ENCODE results near the gene PADI1. TPM values are rescaled to one million over a fixed set of nuclear protein-coding genes. Genes with fewer than 3 reads are reported as not detected.

PADI1 gene
- total and polyA plus RNA-seq, 12 donors, result 0.06 to 0.10 (median 0.08) TPM; not detected in 9

DNA sequence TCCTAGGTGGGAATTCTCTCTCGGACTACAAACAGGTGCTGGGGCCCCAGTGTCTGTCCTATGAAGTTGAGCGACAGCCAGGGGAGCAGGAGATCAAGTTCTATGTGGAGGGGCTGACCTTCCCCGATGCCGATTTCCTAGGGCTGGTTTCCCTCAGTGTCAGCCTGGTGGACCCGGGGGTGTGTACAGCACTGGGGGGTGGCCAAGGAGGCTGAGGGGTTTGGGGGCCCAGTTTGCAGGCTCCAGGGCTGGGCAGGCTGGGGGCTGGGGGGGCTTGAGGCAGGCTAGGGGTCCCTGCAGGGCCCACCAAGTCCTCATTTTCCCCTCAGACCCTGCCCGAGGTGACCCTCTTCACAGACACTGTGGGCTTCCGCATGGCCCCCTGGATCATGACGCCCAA, 23.7 kb downstream of the PADI1 start:
- no peaks in the 10 kb centered on the region for H3K27me3 ChIP-seq
- no peaks in the 10 kb centered on the region for H3K9me3 ChIP-seq (replicated peaks in 1 of 3)
- no peak for DNase-seq
- H3K4me1 ChIP-seq (replicated peaks in 1 of 2), result no peaks in the 10 kb centered on the region
- no peaks in the 10 kb centered on the region for H3K36me3 ChIP-seq (replicated peaks in 1 of 2)
- WGBS, 4 donors, result 62 to 86% (median 74%) methylated on average over 1 to 8 of the region's 8 CpGs
- intact Hi-C loops (cut with DNase I), result no loop called here
- no peak for TF ChIP-seq POLR2A (IDR thresholded peaks at IDR 0.05)
- TF ChIP-seq, protein P1, sequence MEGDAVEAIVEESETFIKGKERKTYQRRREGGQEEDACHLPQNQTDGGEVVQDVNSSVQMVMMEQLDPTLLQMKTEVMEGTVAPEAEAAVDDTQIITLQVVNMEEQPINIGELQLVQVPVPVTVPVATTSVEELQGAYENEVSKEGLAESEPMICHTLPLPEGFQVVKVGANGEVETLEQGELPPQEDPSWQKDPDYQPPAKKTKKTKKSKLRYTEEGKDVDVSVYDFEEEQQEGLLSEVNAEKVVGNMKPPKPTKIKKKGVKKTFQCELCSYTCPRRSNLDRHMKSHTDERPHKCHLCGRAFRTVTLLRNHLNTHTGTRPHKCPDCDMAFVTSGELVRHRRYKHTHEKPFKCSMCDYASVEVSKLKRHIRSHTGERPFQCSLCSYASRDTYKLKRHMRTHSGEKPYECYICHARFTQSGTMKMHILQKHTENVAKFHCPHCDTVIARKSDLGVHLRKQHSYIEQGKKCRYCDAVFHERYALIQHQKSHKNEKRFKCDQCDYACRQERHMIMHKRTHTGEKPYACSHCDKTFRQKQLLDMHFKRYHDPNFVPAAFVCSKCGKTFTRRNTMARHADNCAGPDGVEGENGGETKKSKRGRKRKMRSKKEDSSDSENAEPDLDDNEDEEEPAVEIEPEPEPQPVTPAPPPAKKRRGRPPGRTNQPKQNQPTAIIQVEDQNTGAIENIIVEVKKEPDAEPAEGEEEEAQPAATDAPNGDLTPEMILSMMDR (IDR thresholded peaks at IDR 0.05), result no peak
- H3K4me3 ChIP-seq, result no peak overlapping the region
- H3K27ac ChIP-seq, result no peak overlapping the region

DNA sequence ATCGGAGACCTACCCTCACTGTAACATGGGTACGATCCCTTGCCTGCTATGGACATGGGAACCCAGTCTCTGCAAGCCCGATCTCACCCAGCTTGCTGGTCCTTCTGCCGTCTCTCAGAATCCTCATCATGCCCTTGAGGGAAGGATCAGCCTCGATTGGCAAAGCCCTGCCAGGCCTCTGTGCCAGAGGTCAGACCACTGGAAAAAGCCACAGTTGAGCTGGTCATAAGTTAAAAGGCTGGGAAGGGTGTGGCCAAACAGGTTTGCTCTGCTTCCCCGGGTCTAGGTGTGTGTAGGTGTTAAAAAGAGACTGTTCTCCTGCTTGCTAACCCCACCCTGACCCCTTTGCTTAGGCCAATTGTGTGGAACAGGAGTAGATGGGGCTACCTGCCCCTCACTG, 24.5 kb downstream of the PADI1 start:
- no peak for DNase-seq
- intact Hi-C loops (cut with DNase I), result no loop called here
- H3K4me3 ChIP-seq, result no peak overlapping the region
- H3K36me3 ChIP-seq (replicated peaks in 1 of 2), result no peaks in the 10 kb centered on the region
- WGBS, 4 donors, result 77 to 83% (median 80%) methylated on average over 5 to 6 of the region's 6 CpGs
- H3K9me3 ChIP-seq (replicated peaks in 1 of 3), result no peaks in the 10 kb centered on the region
- TF ChIP-seq, protein P1 (IDR thresholded peaks at IDR 0.05), result no peak
- no peak for TF ChIP-seq POLR2A (IDR thresholded peaks at IDR 0.05)
- H3K4me1 ChIP-seq (replicated peaks in 1 of 2), result no peaks in the 10 kb centered on the region
- H3K27ac ChIP-seq, result no peak overlapping the region
- no peaks in the 10 kb centered on the region for H3K27me3 ChIP-seq

DNA sequence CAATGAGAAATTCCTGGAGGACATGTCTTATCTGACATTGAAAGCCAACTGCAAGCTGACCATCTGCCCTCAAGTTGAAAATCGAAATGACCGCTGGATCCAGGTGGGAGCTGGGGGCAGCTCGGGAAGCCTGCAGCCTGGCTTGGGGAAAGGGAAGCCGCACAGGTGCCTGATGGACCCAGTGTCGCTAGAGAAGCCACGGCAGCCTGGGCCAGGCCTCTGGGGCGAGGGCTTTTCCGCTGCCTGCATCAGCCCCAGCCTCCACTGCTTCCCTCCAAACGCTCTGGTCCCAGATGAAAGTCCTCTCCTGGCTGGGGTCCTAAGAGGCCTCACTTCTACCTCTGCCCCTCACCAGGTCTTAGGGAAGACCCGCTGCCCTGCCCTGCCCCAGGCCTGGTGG, 25.2 kb downstream of the PADI1 start:
- Histone ChIP-seq H3K27ac (no peak overlapping the region), H3K36me3 (replicated peaks in 1 of 2) (no peaks in the 10 kb centered on the region), H3K27me3 (no peaks in the 10 kb centered on the region), H3K4me1 (replicated peaks in 1 of 2) (no peaks in the 10 kb centered on the region), H3K9me3 (replicated peaks in 1 of 3) (no peaks in the 10 kb centered on the region), H3K4me3 (no peak overlapping the region)
- 91 to 94% (median 92%) methylated on average over 9 to 10 of the region's 10 CpGs for WGBS, 4 donors
- intact Hi-C loops (cut with DNase I), result no loop called here
- TF ChIP-seq POLR2A (IDR thresholded peaks at IDR 0.05), result no peak
- TF ChIP-seq, protein P1 (IDR thresholded peaks at IDR 0.05), result no peak
- no peak for DNase-seq

DNA sequence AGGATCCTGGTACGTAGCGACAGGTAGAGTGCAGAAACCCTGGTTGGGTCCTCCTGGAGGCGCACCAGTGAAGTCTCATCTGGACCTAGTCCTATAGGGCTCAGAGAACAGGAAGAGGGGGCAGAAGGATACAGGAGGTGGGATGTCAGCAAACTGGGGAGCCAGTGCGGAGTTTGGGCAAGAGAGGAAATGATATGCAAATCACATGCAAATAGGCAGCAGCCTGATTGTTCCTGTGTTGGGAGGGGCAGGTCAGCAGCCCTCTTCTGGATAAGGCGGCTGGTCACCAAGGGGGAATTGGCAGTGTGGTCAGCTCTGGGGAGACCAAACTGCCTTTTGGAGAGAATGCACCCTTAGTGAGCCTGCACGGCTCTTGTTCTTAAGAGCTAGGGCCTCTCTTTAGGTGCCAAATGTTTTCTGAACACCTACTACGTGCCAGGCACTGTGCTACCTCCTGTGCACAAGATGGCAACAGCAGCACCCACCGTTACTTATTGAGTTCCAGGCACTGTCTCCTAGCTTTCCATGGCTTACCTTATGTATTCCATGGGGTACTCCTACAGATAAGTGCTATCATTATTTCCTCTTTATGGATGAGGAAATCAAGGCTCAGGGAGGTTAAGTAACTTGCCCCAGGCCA, 25.9 kb downstream of the PADI1 start:
- no peak overlapping the region for H3K4me3 ChIP-seq
- no peak overlapping the region for H3K27ac ChIP-seq
- no peaks in the 10 kb centered on the region for H3K36me3 ChIP-seq (replicated peaks in 1 of 2)
- H3K27me3 ChIP-seq, result no peaks in the 10 kb centered on the region
- intact Hi-C loops (cut with DNase I), result no loop called here
- TF ChIP-seq, protein P1 (IDR thresholded peaks at IDR 0.05), result no peak
- TF ChIP-seq POLR2A (IDR thresholded peaks at IDR 0.05), result no peak
- no peaks in the 10 kb centered on the region for H3K4me1 ChIP-seq (replicated peaks in 1 of 2)
- DNase-seq, result no peak
- WGBS, 4 donors, result 76 to 90% (median 83%) methylated on average over 8 of the region's 8 CpGs
- no peaks in the 10 kb centered on the region for H3K9me3 ChIP-seq (replicated peaks in 1 of 3)

Measured in adrenal gland (tissue), 12 donors.